AG10803 (cell line): ENCODE results near the gene AOC3.
"Not testable (repeated sequence)": the region's sequence is repeated elsewhere in the genome, so short reads cannot be mapped to it uniquely, and the experiment has no call there.

Source experiments
- DNase-seq: peaks from one replicate; pipeline ENCODE4 v3.0.0; 2010; ENCODE audit warnings: low read depth
- H3K4me3 ChIP-seq: 2 replicates; pipeline ENCODE4 v1.5.1; 2011; ENCODE audit warnings: mild to moderate bottlenecking, low read length, control low read depth
- TF ChIP-seq, protein P1 (sequence below): conservative IDR thresholded peaks from 2 replicates; pipeline ENCODE4 v1.5.1; 2011; ENCODE audit warnings: mild to moderate bottlenecking, low read length, control low read depth, inconsistent platforms

AOC3 gene

DNA sequence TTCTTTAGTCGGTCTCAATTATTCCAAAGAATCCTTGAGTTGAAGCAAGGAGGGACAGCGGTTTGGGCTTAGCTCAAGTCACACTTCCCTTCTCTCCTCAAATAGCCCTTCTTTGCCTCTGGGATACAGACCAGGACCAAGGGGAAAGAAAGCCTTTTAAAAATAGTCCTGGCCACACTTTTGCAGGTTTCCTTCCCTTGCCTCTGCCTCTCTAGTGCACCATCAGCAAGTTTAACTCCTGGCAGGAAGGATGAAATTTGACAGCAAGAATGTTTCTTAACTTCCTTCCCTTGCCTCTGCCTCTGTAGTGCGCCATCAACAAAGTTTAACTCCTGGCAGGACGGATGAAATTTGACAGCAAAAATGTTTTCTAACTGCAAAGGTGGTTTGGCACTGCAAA is 42.4 kb downstream of the AOC3 start:
- no peak overlapping the region for H3K4me3 ChIP-seq
- no peak for DNase-seq
- TF ChIP-seq, protein P1, sequence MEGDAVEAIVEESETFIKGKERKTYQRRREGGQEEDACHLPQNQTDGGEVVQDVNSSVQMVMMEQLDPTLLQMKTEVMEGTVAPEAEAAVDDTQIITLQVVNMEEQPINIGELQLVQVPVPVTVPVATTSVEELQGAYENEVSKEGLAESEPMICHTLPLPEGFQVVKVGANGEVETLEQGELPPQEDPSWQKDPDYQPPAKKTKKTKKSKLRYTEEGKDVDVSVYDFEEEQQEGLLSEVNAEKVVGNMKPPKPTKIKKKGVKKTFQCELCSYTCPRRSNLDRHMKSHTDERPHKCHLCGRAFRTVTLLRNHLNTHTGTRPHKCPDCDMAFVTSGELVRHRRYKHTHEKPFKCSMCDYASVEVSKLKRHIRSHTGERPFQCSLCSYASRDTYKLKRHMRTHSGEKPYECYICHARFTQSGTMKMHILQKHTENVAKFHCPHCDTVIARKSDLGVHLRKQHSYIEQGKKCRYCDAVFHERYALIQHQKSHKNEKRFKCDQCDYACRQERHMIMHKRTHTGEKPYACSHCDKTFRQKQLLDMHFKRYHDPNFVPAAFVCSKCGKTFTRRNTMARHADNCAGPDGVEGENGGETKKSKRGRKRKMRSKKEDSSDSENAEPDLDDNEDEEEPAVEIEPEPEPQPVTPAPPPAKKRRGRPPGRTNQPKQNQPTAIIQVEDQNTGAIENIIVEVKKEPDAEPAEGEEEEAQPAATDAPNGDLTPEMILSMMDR: no peak

DNA sequence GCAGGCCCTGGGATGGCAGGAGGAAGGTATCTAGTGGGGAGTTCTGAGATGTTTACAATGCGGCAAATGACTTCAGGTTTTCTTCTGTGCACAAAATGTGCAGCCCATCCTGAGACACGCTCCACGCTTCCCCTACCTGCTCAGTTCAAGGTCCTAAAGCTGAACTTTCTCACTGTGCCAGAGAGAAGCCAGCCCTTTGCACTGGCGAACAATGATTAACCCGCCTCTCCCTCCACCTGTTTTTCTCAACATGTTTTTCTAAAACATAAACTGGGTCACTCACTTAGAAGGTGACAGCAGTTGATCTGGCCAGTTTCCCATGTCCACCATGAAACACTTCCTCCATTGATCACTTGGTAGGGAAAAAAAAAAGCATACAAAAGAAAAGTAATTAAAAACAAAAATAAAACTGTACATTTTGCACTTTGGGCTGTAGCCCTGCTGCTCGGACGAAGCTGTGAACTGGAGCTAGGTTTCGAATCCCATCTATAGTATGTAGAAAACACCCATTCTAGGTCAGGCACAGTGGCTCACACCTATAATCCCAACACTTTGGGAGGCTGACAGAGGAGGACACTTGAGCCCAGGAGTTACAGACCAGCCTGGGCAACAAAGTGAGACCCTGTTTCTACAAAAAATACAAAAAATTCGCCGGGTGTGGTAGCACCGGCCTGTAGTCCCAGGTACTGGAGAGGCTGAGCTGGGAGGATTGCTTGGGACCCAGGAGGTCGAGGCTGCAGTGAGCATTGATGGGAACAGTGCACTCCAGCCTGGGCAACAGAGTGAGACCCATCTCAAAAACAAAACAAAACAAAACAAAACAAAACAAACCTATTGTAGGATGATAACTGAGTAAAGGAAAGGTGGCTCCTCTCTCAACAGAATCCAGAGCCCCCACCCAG is 43.5 kb downstream of the AOC3 start:
- TF ChIP-seq, protein P1: no peak
- no peak for DNase-seq
- H3K4me3 ChIP-seq: no peak overlapping the region

DNA sequence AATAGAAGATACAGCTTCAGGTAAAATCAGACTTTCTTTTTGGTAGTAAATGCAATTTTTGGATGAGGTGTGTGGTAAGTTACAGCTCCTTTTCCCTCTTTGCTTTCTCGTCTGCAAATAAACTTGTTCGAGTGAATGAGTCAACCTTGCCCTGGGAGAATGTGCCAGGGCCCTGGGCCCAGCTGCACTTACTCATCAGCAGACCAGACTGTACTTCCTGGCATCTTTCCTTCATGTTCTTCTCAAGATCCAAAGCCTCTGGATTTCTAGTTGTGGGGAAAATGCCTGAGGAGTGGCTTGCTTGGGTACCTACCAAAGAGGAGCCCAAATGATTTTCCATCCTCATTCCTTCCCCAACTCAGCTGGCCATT is 44.2 kb downstream of the AOC3 start:
- TF ChIP-seq, protein P1: no peak
- no peak overlapping the region for H3K4me3 ChIP-seq
- peak; percentile 91 for DNase-seq

DNA sequence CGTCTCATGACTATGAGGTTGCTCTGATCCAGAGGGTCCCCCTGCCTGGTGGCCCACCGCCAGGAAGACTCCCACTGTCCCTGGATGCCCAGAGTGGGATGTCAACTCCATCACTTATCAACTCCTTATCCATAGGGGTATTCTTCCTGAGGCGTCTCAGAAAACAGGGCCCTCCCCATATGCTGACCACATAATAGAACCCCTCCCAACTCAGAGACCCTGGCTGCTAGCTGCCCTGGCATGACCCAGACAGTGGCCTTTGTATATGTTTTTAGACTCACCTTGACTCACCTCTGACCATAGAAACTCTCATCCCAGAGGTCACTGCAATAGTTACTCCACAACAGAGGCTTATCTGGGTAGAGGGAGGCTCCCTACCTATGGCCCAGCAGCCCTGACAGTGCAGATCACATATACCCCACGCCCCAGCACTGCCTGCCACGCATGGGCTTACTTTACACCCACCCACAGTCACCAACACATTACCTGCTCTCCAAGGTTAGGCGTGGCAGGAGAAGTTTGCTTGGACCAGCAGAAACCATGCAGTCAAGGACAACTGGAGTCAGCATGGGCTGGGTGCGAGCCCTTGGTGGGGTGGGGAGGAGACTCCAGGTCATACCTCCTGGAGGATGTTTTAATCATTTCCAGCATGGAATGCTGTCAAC is 47.3 kb downstream of the AOC3 start:
- TF ChIP-seq, protein P1: no peak
- no peak for DNase-seq
- H3K4me3 ChIP-seq: no peak overlapping the region

DNA sequence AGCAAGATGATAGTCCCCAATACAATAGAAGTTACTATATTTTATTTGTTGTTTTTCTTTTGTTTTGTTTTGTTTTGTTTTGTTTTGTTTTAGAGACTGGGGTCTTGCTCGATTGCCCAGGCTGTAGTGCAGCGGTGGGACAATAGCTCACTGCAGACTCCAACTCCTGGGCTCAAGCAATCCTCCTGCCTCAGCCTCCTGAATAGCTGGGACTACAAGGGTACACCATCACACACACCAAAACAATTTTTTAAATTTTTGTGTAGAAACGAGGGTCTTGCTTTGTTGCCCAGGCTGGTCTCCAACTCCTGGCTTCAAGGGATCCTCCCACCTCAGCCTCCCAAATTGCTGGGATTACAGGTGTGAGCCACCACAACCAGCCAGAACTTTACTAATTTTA is 49.0 kb downstream of the AOC3 start:
- not testable (repeated sequence) for H3K4me3 ChIP-seq, DNase-seq

DNA sequence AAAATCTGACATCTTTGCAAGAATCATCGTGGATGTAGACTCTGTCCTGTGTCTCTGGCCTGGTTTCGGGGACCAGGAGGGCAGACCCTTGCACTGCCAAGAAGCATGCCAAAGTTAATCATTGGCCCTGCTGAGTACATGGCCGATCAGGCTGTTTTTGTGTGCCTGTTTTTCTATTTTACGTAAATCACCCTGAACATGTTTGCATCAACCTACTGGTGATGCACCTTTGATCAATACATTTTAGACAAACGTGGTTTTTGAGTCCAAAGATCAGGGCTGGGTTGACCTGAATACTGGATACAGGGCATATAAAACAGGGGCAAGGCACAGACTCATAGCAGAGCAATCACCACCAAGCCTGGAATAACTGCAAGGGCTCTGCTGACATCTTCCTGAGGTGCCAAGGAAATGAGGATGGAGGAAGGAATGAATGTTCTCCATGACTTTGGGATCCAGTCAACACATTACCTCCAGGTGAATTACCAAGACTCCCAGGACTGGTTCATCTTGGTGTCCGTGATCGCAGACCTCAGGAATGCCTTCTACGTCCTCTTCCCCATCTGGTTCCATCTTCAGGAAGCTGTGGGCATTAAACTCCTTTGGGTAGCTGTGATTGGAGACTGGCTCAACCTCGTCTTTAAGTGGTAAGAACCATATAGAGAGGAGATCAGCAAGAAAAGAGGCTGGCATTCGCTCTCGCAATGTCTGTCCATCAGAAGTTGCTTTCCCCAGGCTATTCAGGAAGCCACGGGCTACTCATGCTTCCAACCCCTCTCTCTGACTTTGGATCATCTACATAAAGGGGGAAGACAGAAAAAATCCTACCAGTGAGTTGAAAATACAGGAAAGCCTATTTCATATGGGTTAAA is 49.7 kb downstream of the AOC3 start, which contains the start of gene G6PC1:
TSS of gene G6PC1 (plus strand) at position 340 of the 872 bp plus-strand sequence. CDS start at position 418, 78 bp downstream.
- no peak within 1 kb of the TSS for H3K4me3 ChIP-seq
- no peak for DNase-seq
- TF ChIP-seq, protein P1: no peak
